K562 (cell line): Measurements from ENCODE around the gene LRRK2. TPM values are rescaled to one million over a fixed set of nuclear protein-coding genes. Genes with fewer than 3 reads are reported as not detected.

Experiments used
- ATAC-seq: fragments of 200-7000 bp; cut with Tn5 transposase; 3 replicates; pipeline ENCODE4 v1.9.1; 2020; ENCODE audit warnings: moderate library complexity
- BruUV-seq: library from RNA; stranded (reverse); fragments of 400-500 nt; replicated peaks from 2 replicates; lab custom pipeline; 2021; lab: Mats Ljungman, UMichigan
- CTCF ChIA-PET: fragments of 300-600 bp; formaldehyde crosslinking; extraction: SDS; loops from one replicate; lab custom pipeline; 2021; ENCODE audit warnings: low intra/inter-chr PET ratio; lab: Yijun Ruan, JAX
- POLR2A ChIA-PET: fragments of 300-600, 350-650 bp; sonication (Branson Sonifier 250); formaldehyde crosslinking; extraction: SDS; loops from one replicate; lab custom pipeline; 2021; ENCODE audit warnings: antibody characterized with exemption, inconsistent platforms; lab: Yijun Ruan, JAX
- DNase-seq, 4 experiments: peaks; one replicate each; pipeline versions ENCODE4 v3.0.0 to v3.0.0-alpha.2; 2011 to 2018; ENCODE audit warnings: low spot score in 3 of 4, mixed read lengths in 3 of 4; ENCODE audit errors: extremely low read depth in 1 of 4
- FAIRE-seq: peaks from 2 replicates; lab custom pipeline; 2011; peaks lifted over from hg19 to GRCh38; lab: Jason Lieb, UNC
- H2AFZ ChIP-seq: 2 replicates; pipeline ENCODE4 v1.6.0; 2011; ENCODE audit warnings: low read depth, low read length, control low read depth, inconsistent platforms
- H3K27ac ChIP-seq: fragments of 200-600 bp; 3 replicates; pipeline ENCODE4 v1.8.0; 2011; ENCODE audit warnings: low read depth, mild to moderate bottlenecking, control low read depth, inconsistent platforms, low read length, moderate library complexity, mixed read lengths; ENCODE audit errors: extremely low read depth
- H3K27me3 ChIP-seq, 2 experiments: fragments of 300-600 bp in 1 of 2; 2 replicates in 1 of 2; 3 replicates in 1 of 2; pipeline versions ENCODE4 v1.6.0 to v1.8.0; 2011; ENCODE audit warnings: inconsistent platforms in 2 of 2, low read length in 2 of 2, mild to moderate bottlenecking in 1 of 2, mixed read lengths in 1 of 2, moderate library complexity in 1 of 2; ENCODE audit not compliant: control insufficient read depth in 2 of 2, insufficient read depth in 2 of 2
- H3K36me3 ChIP-seq: fragments of 300-600 bp; 3 replicates; pipeline ENCODE4 v1.8.0; 2011; ENCODE audit warnings: mild to moderate bottlenecking, low read length, inconsistent platforms; ENCODE audit not compliant: control insufficient read depth, insufficient read depth
- H3K4me1 ChIP-seq, 2 experiments: fragments of 200-600 bp in 1 of 2; replicated peaks in 1 of 2; 2 replicates in 1 of 2; 3 replicates in 1 of 2; pipeline versions ENCODE4 v1.5.1 to v1.8.0; 2011; ENCODE audit warnings: inconsistent platforms in 2 of 2, low read length in 2 of 2, mild to moderate bottlenecking in 1 of 2, mixed read lengths in 1 of 2, moderate library complexity in 1 of 2; ENCODE audit not compliant: control insufficient read depth in 2 of 2, insufficient read depth in 2 of 2
- H3K4me2 ChIP-seq: 2 replicates; pipeline ENCODE4 v1.6.1; 2011; ENCODE audit warnings: low read length, control low read depth, inconsistent platforms, mixed read lengths; ENCODE audit not compliant: insufficient read depth
- H3K4me3 ChIP-seq: fragments of 200-600 bp; sonication (generic), shearing (Covaris generic); 2 replicates; pipeline ENCODE4 v1.5.1; 2016; ENCODE audit warnings: control low read depth, inconsistent platforms
- H3K79me2 ChIP-seq: fragments of 200-600 bp; 3 replicates; pipeline ENCODE4 v1.8.0; 2011; ENCODE audit warnings: low read length, inconsistent platforms; ENCODE audit not compliant: control insufficient read depth, insufficient read depth
- H3K9ac ChIP-seq, 2 experiments: 2 replicates each; pipeline versions ENCODE4 v1.6.0 to v1.6.1; 2011; ENCODE audit warnings: low read depth in 2 of 2, low read length in 2 of 2, control low read depth in 1 of 2, inconsistent platforms in 1 of 2, mild to moderate bottlenecking in 1 of 2, mixed read lengths in 1 of 2; ENCODE audit not compliant: insufficient read depth in 1 of 2
- H3K9me1 ChIP-seq: one replicate; pipeline ENCODE4 v1.6.0; 2011; ENCODE audit warnings: inconsistent platforms, mild to moderate bottlenecking, low read length, moderate library complexity; ENCODE audit not compliant: control insufficient read depth, insufficient read depth
- H3K9me3 ChIP-seq: replicated peaks from 2 replicates; pipeline ENCODE4 v1.5.1; 2011; ENCODE audit warnings: low read depth, low read length, inconsistent platforms; ENCODE audit not compliant: control insufficient read depth, insufficient read depth
- H4K20me1 ChIP-seq: replicated peaks from 2 replicates; pipeline ENCODE4 v1.6.1; 2011; ENCODE audit warnings: low read length, inconsistent platforms, mixed read lengths; ENCODE audit not compliant: control insufficient read depth, insufficient read depth
- ILF3 ChIP-seq: fragments of 450-650 bp; IDR thresholded peaks from 2 replicates; pipeline ENCODE4 v1.6.1; 2018; ENCODE audit warnings: antibody characterized with exemption, mild to moderate bottlenecking, moderate library complexity, borderline replicate concordance
- ILK ChIP-seq: fragments of 450-650 bp; IDR thresholded peaks from 2 replicates; pipeline ENCODE4 v1.6.1; 2016; ENCODE audit warnings: missing genetic modification characterization, low read depth, mild to moderate bottlenecking, missing compliant biosample characterization, moderate library complexity, borderline replicate concordance
- MLLT1 ChIP-seq, 2 experiments: fragments of 450-650 bp; IDR thresholded peaks; 2 replicates each; pipeline ENCODE4 v1.6.1; 2016
- PBX2 ChIP-seq, 2 experiments: IDR thresholded peaks in 1 of 2; conservative IDR thresholded peaks in 1 of 2; 2 replicates each; pipeline ENCODE4 v1.6.1; 2016; ENCODE audit warnings: low read depth in 2 of 2, mild to moderate bottlenecking in 1 of 2, missing compliant biosample characterization in 1 of 2, missing genetic modification characterization in 1 of 2, moderate library complexity in 1 of 2
- XRCC5 ChIP-seq: fragments of 200-400 bp; formaldehyde crosslinking; IDR thresholded peaks from 2 replicates; pipeline ENCODE4 v1.6.1; 2017; ENCODE audit warnings: low read depth, mild to moderate bottlenecking, low read length
- ZBTB43 ChIP-seq: sonication (generic); formaldehyde crosslinking; IDR thresholded peaks from 2 replicates; pipeline ENCODE4 v1.8.0; 2023; ENCODE audit warnings: mild to moderate bottlenecking, missing genetic modification reagents
- WGBS: fragments of 100-300 bp; shearing (Covaris generic); methylation state at CpG from one replicate; pipeline ENCODE4 v1.1.6; 2016; ENCODE audit warnings: low coverage, mixed read lengths; ENCODE audit not compliant: insufficient coverage; ENCODE audit errors: missing lambda C conversion rate; 5-methylcytosine and 5-hydroxymethylcytosine counted together
- in situ Hi-C: fragments of 300-500 bp; cut with MboI; formaldehyde crosslinking; loops from 4 replicates; pipeline ENCODE4 v1.15.0; 2018; ENCODE audit warnings: inconsistent platforms, mixed read lengths
- intact Hi-C: fragments of 100-400 bp; cut with micrococcal nuclease; formaldehyde crosslinking; loops from 2 replicates; pipeline ENCODE4 v1.14.2; 2022
- polyA plus RNA-seq, 8 experiments: library from polyadenylated mRNA; depleted of rRNA in 4 of 8; stranded (reverse) in 5 of 8; unstranded in 3 of 8; fragments of >200 nt; fragmentation: Nextera tagmentation in 2 of 8; fragmentation: Illumina TruSeq in 1 of 8; extraction: Ambion mirVana in 2 of 8; extraction: Trizol in 1 of 8; gene quantifications; 2 replicates each; pipeline versions ENCODE4 v1.2.1 to v1.2.3, GENCODE V29; 2011 to 2014; ENCODE audit warnings: inconsistent platforms in 1 of 8, missing spikeins in 1 of 8
- total RNA-seq, 7 experiments: library from RNA; depleted of rRNA in 6 of 7; stranded (reverse); fragments of >200 nt in 6 of 7; fragmentation: Illumina TruSeq in 2 of 7; extraction: Trizol in 2 of 7; gene quantifications; 2 replicates each; pipeline versions ENCODE4 v1.2.1 to v1.2.3, GENCODE V29; 2011 to 2021; ENCODE audit warnings: low replicate concordance in 1 of 7
- TF ChIP-seq, protein P1 (sequence below): fragments of 250-450 bp; sonication (Bioruptor Pico); IDR thresholded peaks from 2 replicates; pipeline ENCODE4 v1.4.0; 2020
- TF ChIP-seq, protein P2 (sequence below): fragments of 200-800 bp; sonication (Bioruptor generic); IDR thresholded peaks from 2 replicates; pipeline ENCODE4 v1.6.1; 2017; ENCODE audit warnings: missing genetic modification characterization, missing compliant biosample characterization

LRRK2 gene
- total and polyA plus RNA-seq, 9 of the 15 experiments (the other 6 are each of a cell fraction or from before 2014, with no cell fraction given): 0.03 to 0.89 (median 0.31) TPM

GRCh38 chr12:40405419-40405818 is 180.6 kb downstream of the LRRK2 start:
- WGBS: 2% methylated on average over 8 of the region's 8 CpGs
- ATAC-seq (no peak), DNase-seq (no peak), FAIRE-seq (no peak)
- H3K4me1 ChIP-seq: no peaks in the 10 kb centered on the region
- H3K36me3 ChIP-seq: no peaks in the 10 kb centered on the region
- no peaks in the 10 kb centered on the region for H3K27me3 ChIP-seq
- no peaks in the 10 kb centered on the region for H3K79me2 ChIP-seq
- intact Hi-C loops (no loop called here), in situ Hi-C loops (no loop called here)
- no TSS peak for BruUV-seq
- no peaks in the 10 kb centered on the region for H4K20me1 ChIP-seq
- H3K9me3 ChIP-seq: no peaks in the 10 kb centered on the region
- H3K9me1 ChIP-seq: no peaks in the 10 kb centered on the region
- H2AFZ ChIP-seq: no peak overlapping the region
- no peak overlapping the region for H3K9ac ChIP-seq
- CTCF ChIA-PET: no interaction called here
- no peak overlapping the region for H3K4me2 ChIP-seq
- POLR2A ChIA-PET: no interaction called here
- H3K27ac ChIP-seq: no peak overlapping the region
- no peak overlapping the region for H3K4me3 ChIP-seq
- TF ChIP-seq ILK (tag) (no peak), ILF3 (no peak), ZBTB43 (no peak), MLLT1 (IDR thresholded peaks at IDR 0.05) (no peak), PBX2 (CRISPR knock-in tag; IDR thresholded peaks at IDR 0.05; ENCODE audit: low read depth) (no peak), PBX2 (tag; conservative IDR thresholded peaks at IDR 0.05; ENCODE audit: low read depth) (no peak), XRCC5 (no peak)
- TF ChIP-seq, protein P1, sequence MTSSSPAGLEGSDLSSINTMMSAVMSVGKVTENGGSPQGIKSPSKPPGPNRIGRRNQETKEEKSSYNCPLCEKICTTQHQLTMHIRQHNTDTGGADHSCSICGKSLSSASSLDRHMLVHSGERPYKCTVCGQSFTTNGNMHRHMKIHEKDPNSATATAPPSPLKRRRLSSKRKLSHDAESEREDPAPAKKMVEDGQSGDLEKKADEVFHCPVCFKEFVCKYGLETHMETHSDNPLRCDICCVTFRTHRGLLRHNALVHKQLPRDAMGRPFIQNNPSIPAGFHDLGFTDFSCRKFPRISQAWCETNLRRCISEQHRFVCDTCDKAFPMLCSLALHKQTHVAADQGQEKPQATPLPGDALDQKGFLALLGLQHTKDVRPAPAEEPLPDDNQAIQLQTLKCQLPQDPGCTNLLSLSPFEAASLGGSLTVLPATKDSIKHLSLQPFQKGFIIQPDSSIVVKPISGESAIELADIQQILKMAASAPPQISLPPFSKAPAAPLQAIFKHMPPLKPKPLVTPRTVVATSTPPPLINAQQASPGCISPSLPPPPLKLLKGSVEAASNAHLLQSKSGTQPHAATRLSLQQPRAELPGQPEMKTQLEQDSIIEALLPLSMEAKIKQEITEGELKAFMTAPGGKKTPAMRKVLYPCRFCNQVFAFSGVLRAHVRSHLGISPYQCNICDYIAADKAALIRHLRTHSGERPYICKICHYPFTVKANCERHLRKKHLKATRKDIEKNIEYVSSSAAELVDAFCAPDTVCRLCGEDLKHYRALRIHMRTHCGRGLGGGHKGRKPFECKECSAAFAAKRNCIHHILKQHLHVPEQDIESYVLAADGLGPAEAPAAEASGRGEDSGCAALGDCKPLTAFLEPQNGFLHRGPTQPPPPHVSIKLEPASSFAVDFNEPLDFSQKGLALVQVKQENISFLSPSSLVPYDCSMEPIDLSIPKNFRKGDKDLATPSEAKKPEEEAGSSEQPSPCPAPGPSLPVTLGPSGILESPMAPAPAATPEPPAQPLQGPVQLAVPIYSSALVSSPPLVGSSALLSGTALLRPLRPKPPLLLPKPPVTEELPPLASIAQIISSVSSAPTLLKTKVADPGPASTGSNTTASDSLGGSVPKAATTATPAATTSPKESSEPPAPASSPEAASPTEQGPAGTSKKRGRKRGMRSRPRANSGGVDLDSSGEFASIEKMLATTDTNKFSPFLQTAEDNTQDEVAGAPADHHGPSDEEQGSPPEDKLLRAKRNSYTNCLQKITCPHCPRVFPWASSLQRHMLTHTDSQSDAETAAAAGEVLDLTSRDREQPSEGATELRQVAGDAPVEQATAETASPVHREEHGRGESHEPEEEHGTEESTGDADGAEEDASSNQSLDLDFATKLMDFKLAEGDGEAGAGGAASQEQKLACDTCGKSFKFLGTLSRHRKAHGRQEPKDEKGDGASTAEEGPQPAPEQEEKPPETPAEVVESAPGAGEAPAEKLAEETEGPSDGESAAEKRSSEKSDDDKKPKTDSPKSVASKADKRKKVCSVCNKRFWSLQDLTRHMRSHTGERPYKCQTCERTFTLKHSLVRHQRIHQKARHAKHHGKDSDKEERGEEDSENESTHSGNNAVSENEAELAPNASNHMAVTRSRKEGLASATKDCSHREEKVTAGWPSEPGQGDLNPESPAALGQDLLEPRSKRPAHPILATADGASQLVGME (CRISPR knock-in tag): no peak
- TF ChIP-seq, protein P2, sequence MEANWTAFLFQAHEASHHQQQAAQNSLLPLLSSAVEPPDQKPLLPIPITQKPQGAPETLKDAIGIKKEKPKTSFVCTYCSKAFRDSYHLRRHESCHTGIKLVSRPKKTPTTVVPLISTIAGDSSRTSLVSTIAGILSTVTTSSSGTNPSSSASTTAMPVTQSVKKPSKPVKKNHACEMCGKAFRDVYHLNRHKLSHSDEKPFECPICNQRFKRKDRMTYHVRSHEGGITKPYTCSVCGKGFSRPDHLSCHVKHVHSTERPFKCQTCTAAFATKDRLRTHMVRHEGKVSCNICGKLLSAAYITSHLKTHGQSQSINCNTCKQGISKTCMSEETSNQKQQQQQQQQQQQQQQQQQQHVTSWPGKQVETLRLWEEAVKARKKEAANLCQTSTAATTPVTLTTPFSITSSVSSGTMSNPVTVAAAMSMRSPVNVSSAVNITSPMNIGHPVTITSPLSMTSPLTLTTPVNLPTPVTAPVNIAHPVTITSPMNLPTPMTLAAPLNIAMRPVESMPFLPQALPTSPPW (CRISPR knock-in tag): no peak
